NCI-H1436 (cell line): Measurements from ENCODE around the gene SAMD4A.

Source experiments
- DNase-seq: peaks from one replicate; lab custom pipeline; 2025; lab: John Stamatoyannopoulos, UW

SAMD4A gene

DNA sequence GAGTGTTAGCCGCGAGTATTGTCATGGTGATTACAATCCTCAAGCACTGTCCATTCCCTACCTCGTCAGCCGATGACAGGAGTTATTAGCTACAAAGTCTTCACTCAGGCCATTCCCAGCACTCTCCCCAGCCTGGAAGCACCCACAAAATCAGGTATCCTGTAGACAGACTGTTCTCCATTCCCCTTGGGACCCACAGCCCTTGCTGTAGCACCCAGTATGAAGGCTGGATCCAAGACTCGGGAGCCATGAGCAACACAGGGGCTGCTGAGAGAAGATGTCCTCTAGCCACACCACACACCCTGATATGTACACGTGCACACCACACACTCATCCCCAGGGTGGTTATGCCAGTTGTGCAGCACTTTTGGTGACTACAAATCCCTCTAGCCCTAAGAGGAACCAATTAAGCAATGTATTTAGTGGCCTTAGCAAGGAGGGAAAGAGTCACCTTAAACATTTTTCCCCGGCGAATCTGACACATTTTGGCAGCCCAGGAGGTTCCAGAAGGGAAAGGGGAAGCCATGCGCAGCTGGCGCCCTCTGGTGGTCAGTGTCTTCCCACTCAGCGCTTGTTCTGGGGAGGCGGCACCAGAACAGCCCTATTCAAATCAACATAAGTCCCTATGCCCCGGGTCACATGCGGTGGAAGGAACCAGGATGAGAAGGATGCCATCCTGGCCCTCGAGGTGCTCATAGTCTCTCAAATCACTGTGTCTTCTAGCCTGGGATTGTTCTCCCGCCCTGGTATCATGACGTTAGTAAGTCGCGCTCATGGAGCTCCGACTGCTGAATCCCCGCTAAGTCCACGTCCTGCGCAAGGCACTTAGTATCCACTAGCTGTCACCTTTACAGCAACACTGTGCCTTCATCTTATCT lies 238.8 kb downstream of the SAMD4A start:
- DNase-seq = peak; percentile 76

GRCh38 chr14:54806616-54807015 lies 239.7 kb downstream of the SAMD4A start:
- no peak for DNase-seq

DNA sequence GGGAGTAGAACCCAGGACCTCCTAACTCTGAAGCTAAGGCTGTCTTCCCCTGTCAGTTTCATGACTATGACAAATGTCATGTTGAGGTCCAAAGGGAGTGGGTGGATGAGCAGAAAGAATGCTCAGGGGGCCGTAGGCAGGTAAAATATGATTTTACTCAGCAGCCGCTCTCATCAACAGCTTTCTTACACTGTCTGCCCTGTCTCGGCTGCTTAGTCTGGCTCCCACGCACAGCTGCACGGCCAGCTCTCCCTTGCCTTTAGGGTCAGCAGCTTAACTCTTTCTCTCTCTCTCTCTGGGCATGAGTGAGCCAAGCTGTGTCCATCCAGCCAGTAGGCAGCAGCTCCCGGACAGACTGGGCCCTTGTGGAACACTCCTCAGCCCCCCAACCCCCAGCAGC lies 240.5 kb downstream of the SAMD4A start:
- DNase-seq = no peak

- DNase-seq = no peak
These were observed 241.0 kb downstream of the SAMD4A start for GRCh38 chr14:54807881-54808280.

DNA sequence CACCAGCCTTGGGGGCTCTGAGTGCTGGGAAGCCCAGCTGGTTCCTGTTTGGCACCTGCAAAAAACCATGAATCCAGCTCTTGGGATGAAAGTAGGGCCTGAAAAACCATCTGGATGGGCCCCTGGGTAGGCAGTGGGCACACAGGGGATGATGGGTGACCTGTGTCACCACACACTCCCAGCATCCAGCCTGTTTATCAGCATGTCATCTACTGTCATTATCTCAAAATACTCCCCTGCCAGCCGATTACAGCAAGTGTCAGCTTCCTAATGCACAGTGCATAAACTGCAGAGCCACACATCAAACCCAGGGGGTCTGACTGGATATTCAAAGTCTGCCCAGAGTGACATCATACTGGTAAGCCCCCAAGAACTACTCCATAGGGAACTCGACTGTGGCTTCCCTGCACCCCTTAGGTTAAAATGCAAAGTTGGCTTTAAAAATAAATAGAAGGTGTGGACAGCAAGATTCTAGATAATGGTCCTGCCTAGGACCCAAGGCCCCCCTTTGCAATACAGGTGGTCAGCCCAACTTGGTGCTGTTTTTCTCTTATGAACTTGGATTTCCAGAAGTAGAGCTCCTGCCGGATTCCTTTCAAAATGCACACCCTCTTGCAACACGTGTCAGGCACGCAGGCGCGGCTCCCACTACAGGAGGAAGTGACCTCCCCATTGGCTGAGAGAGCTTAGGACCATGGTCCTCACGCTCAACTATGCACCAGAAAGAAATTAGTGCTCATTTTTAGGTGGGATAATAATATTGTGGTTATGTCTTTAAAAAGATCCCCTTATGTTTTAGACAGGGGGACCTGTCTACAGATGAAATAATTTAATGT lies 241.6 kb downstream of the SAMD4A start:
- no peak for DNase-seq

GRCh38 chr14:54809767-54810166 lies 242.8 kb downstream of the SAMD4A start:
- no peak for DNase-seq

DNA sequence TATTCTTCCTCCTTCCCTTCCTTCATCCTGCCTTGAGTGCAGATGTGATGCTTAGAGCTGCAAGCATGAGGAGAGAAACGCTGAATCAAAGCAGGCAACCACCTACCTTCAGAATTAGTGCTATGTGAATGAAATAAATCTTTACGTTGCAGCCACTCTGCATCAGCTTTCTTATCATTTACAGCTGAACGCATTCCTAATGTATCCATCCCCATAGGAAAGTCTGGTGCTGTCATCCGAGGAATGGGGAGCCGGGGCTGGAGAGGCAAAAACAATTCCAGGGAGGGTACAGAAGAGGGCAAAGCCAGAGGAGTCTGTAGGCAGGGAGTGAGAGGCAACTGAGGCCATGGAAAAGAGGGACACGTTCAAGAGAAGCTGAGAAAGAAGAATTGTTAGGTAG lies 245.7 kb downstream of the SAMD4A start:
- DNase-seq = no peak

DNA sequence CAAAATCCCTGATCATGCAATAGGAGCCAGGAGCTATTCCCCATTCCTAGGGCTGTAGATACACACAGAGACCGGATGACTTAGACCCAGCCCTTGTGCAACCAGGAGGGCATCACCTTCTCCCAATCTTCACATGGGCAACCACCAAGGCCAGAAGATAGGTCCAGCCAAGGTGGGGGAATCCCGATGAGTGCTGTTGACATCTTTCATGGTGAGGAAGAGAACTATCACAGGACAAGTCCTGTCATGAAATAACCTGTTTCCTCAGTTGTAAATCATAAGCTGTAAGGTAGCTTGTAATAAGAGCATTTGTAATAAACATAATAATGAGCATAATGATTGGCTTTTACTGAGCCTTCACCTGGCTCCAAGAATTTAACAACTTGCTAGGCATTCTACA lies 246.2 kb downstream of the SAMD4A start:
- no peak for DNase-seq

- no peak for DNase-seq
These were observed 247.1 kb downstream of the SAMD4A start for GRCh38 chr14:54814076-54814475.

DNA sequence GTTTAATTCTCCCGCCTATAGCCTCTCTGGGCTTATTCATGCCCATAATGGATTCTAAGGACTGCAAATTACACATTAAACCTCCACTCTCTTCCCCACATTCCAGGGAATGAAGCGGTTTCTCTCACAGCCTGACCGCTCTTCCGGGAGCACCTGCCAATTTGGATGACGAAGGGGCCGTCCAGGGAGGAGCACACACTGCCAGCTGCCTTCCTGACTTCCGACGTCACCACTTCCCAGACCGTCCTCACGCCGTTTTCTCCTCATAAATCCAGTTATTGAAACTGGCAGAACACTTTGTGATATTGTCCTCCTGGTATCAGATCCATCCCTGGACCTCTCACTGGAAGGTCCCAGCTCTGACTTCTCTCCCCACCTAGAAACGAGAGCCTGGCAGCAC lies 248.1 kb downstream of the SAMD4A start:
- no peak for DNase-seq

DNA sequence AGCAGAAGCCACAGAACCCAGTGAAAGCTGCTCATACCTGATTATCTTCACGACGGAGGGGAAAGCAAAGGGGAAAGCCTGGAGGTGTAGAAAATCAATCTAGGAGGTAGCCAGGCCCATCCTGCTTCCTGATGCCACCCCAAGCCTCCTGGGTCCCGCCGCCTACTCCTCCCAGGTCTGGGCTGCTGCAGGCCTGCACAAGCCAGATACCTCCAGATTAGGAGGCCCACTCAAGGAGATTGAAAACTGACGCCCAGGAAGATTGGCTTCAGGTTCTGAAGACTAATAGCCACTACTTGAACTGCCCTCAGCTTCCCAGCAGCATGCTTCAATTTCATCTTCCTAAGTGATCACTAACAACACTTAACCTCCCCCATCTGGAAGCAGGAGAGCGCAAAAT lies 248.6 kb downstream of the SAMD4A start:
- DNase-seq = no peak

DNA sequence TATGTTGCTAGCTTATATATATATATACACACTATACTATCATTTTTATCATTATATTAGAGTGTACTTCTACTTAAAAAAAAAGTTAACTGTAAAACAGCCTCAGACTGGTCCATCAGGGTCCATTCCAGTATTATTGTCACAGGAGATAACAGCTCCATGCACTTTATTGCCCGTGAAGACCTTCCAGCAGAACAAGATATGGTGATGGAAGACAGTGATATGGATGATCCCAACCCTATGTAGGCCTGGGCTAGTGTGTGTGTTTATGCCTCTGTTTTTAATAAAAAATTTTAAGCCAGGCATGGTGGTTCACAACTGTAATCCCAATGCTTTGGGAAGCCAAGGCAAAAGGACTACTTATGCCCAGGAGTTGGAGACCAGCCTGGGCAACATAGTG lies 249.5 kb downstream of the SAMD4A start:
- DNase-seq = no peak

DNA sequence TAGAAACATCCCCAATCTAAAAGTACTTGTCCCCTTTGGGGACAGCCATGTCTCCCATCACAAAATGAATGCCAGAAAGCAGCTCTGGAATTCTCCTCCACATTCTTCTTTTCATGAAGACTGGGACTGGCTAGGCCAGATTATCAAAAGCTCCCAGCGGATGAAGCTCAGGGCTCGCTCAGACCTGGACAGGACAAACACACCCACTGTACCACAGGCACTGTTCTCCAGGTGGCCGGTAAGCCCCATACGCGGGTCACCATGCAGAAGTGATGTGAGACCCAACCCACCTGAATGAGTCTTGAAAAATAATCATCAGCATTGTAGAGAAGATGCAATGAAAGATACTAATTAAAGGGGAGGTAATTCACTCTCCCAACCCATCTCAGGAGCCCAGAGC lies 250.6 kb downstream of the SAMD4A start:
- DNase-seq = no peak

DNA sequence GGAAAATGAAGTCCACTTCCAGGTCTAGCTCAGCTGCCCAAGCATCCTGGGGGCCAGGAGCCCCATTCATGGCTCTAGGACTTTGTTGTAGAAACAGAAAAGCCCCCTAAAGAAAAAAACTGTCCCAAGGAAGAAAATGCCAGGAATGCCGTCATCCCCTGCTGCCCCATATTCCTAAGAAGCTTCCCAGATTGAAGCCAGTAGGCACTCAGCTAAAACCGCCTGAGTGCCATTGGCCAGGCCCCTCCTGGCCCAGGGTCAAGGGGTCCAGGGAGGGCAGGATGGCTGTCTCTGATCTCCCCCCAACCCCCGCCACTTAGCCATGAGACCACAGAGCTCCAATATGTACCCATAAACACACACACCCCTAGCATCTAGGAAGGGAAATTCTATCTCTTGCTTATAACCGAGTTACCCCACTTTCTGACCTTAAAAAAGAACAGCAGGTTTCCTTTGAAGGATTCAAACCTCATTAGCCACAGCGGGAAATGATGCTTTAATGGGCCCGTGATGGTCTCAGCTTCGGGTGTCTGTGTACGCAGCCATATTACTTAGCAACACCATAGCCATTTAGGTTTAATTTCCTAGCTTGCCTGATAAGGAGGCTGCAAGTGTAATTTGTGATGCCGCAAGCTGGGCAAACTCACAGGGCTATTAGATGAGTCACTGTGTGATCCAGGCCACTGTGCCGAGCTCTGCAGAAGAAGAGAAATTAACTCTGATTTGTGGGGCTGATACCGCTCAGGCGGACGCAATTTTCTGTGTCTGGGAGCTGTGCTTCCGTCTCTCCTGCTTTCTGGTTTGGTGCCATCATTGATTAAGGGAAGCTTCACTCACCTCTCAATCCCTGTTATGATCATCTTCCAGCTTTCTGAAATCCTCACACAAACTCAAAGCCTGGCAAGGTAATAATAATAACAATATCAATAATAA lies 251.5 kb downstream of the SAMD4A start:
- peak; percentile 93 for DNase-seq

- no peak for DNase-seq
These were observed 255.8 kb downstream of the SAMD4A start for GRCh38 chr14:54822685-54823084.

DNA sequence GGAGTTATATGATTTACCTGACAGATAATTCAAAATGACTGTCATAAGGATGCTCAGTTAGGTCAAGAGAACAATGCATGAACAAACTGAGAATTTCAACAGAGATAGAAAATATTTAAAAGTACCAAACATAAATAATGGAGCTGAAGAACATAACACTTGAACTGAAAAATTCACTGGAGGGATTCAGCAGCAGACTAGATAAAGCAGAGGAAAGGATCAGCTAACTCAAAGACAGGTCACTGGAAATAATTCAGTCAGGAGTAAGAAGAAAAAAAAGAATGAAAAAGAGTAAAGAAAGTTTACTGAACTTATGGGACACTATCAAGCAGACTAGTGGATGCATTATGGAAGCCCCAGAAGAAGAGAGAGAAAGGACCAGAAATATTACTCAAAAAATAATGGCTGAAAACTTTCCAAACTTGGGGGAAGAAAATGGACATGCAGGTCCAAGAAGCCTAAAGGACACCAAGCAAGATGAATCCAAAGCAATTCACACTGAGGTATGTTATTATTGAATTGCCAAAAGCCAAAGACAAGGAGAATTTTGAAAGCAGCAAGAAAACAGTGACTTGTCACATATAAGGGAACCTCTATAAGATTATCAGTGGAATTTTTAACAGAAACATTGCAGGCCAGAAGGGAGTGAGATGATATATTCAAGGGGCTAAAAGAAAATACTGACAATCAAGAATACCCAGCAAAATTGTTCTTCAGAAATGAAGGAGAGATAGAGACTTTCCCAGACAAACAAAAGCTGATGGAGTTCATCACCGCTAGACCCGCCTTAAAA lies 257.0 kb downstream of the SAMD4A start:
- no peak for DNase-seq

DNA sequence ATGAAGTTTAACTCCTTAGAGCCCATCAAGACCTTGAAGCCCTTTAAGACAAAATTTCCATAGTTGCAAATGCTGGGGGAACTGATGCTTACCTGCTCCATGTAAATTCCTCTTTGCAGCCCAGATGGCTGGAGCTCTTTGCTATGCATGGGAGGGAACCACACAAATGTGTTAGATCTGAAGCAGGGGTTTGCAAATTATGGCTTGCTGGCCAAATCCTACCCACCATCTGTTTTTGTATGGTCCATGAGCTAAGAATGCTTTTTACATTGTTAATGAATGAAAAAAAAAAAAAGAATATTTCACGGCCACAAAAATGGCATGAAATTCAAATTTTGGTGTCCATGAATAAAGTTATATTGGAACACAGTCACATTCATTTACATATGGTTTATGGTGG lies 261.1 kb downstream of the SAMD4A start:
- DNase-seq = no peak

- no peak for DNase-seq
These were observed 262.7 kb downstream of the SAMD4A start for GRCh38 chr14:54829486-54830224.

DNA sequence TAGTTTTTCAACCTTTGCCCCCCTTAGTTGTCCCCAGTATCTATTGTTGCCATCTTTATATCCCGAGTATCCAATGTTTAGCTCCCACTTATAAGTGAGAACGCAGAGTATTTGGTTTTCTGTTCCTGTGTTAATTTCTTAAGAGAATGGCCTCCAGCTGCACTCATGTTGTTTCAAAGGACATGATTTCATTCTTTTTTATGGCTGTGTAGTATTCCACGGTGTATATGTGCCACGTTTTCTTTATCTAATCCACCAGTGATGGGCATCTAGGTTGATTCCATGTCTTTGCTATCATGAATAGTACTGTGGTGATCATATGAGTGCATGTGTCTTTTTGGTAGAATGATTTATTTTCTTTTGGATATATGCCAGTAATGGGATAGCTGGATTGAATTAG lies 263.7 kb downstream of the SAMD4A start:
- DNase-seq = no peak

DNA sequence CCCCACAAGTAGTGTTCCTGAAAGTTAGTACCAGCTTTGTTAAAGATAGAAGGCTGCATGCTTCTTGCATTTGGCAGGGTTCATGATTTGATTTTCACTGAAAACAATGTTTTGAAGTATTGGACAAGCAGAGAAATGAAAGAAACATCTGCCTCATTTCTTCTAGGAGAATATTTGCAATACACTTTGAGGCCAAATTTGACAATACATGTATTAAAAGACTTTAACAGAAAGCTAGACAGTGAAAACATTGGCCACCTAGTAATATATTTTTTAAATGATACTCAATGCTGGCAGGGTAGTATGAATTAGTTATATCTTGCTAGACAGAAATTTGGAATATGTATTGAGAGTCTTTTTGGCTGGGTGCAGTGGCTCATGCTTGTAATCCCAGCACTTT lies 267.2 kb downstream of the SAMD4A start:
- DNase-seq = no peak

- DNase-seq = no peak
These were observed 267.8 kb downstream of the SAMD4A start for GRCh38 chr14:54834727-54835126.
